ENCODE data around the gene POLR3GL. TPM values are rescaled to one million over a fixed set of nuclear protein-coding genes. Genes with fewer than 3 reads are reported as not detected.

POLR3GL gene
- total RNA-seq, 1 donor from 2014 or later = 22.9 TPM

DNA sequence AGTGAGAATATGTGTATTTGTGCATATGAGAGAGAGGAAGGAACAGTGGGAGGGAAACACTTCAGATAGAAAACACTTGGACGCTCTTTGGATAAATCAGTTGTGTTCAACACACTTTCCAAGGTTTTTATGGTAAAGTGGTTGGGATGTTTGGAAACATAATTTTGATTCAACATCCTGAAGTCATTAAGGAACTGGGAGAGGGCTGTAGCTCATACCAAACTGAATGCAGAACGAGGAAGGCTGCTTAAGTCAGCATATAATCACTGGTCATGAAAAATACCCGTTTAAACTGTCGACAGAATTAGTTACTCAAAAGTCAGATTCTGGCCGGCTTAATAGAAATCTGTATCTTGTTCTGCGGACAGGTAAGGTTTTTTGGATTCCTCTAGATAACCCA, 21.6 kb upstream of the POLR3GL start:
- TF ChIP-seq, protein P1, sequence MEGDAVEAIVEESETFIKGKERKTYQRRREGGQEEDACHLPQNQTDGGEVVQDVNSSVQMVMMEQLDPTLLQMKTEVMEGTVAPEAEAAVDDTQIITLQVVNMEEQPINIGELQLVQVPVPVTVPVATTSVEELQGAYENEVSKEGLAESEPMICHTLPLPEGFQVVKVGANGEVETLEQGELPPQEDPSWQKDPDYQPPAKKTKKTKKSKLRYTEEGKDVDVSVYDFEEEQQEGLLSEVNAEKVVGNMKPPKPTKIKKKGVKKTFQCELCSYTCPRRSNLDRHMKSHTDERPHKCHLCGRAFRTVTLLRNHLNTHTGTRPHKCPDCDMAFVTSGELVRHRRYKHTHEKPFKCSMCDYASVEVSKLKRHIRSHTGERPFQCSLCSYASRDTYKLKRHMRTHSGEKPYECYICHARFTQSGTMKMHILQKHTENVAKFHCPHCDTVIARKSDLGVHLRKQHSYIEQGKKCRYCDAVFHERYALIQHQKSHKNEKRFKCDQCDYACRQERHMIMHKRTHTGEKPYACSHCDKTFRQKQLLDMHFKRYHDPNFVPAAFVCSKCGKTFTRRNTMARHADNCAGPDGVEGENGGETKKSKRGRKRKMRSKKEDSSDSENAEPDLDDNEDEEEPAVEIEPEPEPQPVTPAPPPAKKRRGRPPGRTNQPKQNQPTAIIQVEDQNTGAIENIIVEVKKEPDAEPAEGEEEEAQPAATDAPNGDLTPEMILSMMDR (IDR thresholded peaks at IDR 0.05) = no peak
- Histone ChIP-seq H3K27me3 (no peaks in the 10 kb centered on the region), H3K36me3 (peaks cover 40 to 45% of the 10 kb centered on the region in 2 donors), H3K4me3 (no peak overlapping the region), H3K9me3 (no peaks in the 10 kb centered on the region), H3K27ac (no peak overlapping the region), H3K4me1 (no peaks in the 10 kb centered on the region)
- intact Hi-C loops (cut with DNase I) = no loop called here
- no peak for DNase-seq (ENCODE audit: low spot score in 2 of 2)

DNA sequence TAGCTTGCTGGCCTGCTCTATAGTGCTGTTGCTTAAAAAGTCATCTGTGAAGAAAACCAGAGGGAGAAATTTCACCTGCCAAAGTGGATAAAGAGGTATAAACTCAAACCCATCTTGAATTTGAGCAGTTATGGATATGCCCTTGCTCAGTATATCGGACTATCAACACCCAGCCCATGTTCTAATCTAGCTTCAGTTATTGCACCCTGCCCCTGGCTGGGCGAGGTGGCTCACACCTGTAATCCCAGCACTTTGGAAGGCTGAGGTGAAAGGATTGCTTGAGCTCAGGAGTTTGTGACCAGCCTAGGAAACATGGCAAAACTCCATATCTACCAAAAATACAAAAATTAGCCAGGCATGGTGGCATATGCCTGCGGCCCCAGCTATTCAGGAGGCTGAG, 20.0 kb upstream of the POLR3GL start:
- no peak for DNase-seq (ENCODE audit: low spot score in 2 of 2)
- Histone ChIP-seq H3K27me3 (no peaks in the 10 kb centered on the region), H3K36me3 (peaks cover 40 to 45% of the 10 kb centered on the region in 2 donors), H3K4me3 (no peak overlapping the region), H3K4me1 (no peaks in the 10 kb centered on the region), H3K27ac (no peak overlapping the region), H3K9me3 (no peaks in the 10 kb centered on the region)
- intact Hi-C loops (cut with DNase I) = no loop called here
- TF ChIP-seq, protein P1 (IDR thresholded peaks at IDR 0.05) = no peak

DNA sequence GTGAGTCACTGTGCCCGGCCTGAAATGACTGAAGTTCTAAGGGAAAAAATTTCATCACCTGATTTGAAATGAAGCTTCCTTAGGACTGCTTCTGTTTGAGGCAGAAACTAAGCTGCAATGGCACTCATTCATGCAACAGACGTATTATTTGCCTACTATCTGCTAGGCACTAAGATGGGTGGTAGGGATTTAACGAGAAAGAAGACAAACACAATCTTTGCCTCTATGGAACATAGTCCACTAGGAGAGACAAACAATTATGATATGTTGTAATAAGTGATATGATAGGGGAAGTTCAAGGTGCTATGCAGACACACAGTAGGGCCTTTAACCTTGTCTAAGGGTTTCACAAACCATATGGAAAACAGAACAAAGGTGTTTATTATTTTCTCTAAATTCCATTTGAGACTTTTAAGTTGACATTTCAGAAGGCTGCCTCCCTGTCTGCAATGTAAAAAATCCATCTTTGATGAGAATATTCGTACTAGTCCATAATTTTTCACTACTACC, 18.0 kb upstream of the POLR3GL start:
- intact Hi-C loops (cut with DNase I) = no loop called here
- Histone ChIP-seq H3K4me1 (no peaks in the 10 kb centered on the region), H3K9me3 (no peaks in the 10 kb centered on the region), H3K27me3 (no peaks in the 10 kb centered on the region), H3K36me3 (peaks cover 42 to 46% of the 10 kb centered on the region in 2 donors), H3K27ac (no peak overlapping the region), H3K4me3 (no peak overlapping the region)
- DNase-seq (ENCODE audit: low spot score in 2 of 2) = no peak
- TF ChIP-seq, protein P1 (IDR thresholded peaks at IDR 0.05) = no peak

DNA sequence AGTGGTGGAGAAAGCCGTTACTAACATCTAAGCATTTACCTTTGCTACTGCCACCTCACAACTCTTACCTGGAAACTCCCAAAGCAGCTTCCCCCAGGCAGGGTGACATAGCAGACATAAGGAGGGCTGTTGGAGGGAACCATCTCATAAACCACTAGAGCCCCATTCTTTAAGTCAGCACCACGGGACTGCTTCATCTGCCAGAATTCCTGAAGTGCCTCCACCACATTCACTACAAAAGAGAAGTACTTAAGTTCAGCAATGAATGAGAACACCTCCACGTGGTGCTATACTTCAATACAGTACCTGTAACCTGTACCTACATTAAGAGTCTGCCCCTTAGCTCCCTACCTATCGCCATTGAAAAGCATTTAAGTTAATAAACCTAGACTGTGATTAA, 16.9 kb upstream of the POLR3GL start:
- Histone ChIP-seq H3K36me3 (peaks cover 34 to 36% of the 10 kb centered on the region in 2 donors), H3K9me3 (no peaks in the 10 kb centered on the region), H3K27me3 (no peaks in the 10 kb centered on the region), H3K4me1 (no peaks in the 10 kb centered on the region), H3K27ac (no peak overlapping the region), H3K4me3 (no peak overlapping the region)
- TF ChIP-seq, protein P1 (IDR thresholded peaks at IDR 0.05) = no peak
- DNase-seq (ENCODE audit: low spot score in 2 of 2) = no peak
- intact Hi-C loops (cut with DNase I) = no loop called here

DNA sequence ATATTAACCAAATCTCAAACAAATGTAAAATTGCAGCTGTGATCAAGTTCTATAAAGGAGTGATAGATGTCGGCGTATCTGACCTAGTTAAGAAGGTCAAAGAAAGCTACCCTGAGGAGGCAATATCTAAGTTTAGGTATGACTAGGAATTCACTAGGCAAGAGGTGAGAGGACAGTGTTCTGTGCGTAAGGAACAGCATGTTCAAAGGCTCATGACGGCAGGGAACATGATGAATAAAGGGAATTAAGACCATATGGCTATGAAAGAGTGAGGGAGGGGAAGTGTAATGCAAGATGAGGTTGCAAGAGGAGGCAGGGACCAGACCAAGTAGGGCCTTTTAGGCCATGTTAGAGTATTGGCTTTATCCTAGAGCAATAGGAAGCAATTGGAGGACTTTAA, 15.3 kb upstream of the POLR3GL start:
- Histone ChIP-seq H3K4me1 (peaks cover 0 to 12% of the 10 kb centered on the region in 2 donors), H3K27me3 (no peaks in the 10 kb centered on the region)

More for the DNA sequence above, 15.3 kb upstream of the POLR3GL start:
- no peak overlapping the region for H3K4me3 ChIP-seq
- H3K36me3 ChIP-seq = peaks cover 19 to 26% of the 10 kb centered on the region in 2 donors
- TF ChIP-seq, protein P1 (IDR thresholded peaks at IDR 0.05) = no peak
- no peaks in the 10 kb centered on the region for H3K9me3 ChIP-seq
- no peak for DNase-seq (ENCODE audit: low spot score in 2 of 2)
- intact Hi-C loops (cut with DNase I) = no loop called here
- no peak overlapping the region for H3K27ac ChIP-seq
